HG03571 (cell line): ENCODE data around the gene NEK6.

ENCODE experiments used
- ATAC-seq: cut with Tn5 transposase; IDR thresholded peaks from one replicate; pipeline ENCODE4 v1.9.1; 2021; ENCODE audit not compliant: unreplicated experiment

The NEK6 gene

GRCh38 chr9:124312290-124313265, 54.8 kb downstream of the NEK6 start:
- no peak for ATAC-seq

- ATAC-seq: no peak
Measured at GRCh38 chr9:124313940-124314339, 56.2 kb downstream of the NEK6 start.

DNA sequence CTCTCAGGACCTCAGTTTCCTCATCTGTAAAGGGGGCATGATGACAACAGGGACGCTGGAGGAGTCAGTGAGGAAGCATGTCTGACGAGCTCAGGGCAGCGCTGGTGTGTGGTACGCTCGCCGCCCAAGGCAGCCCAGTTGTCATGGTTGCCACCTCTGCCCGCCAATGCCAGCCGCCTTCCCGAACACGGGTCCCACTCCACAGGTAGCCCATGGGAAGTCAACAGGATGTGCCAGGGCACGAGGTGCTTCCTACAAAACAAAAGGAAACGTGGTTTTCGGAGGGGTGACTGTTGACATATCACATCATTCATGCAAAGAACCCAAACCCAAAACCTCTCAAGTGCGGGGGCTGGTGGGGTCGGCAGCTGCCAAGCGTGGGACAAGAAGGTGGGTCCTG, 58.1 kb downstream of the NEK6 start:
- ATAC-seq: no peak

GRCh38 chr9:124320062-124320973, 62.6 kb downstream of the NEK6 start:
- no peak for ATAC-seq

GRCh38 chr9:124321416-124321815, 63.7 kb downstream of the NEK6 start:
- ATAC-seq: no peak

DNA sequence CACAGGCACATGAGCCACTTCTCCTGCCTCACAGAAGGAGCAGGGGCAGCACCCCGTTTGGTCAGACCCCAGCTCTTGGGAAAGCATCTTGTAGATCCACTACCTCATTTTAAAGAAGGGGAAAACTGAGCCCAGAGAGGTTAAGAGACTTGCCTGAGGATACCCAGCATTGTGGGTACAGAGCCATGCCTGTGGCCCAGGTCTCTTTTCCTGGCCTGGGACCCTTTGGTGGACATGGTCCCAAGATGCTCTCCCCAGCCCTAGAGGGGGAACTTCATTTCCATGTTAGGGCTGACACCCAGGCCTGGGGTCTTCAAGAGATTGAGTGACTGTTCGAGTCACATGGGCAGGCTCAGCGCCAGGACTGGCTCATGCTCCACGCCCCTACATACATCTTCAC, 64.2 kb downstream of the NEK6 start:
- ATAC-seq: no peak

- ATAC-seq: no peak
Measured at GRCh38 chr9:124322618-124323432, 65.1 kb downstream of the NEK6 start.

- no peak for ATAC-seq
Measured at GRCh38 chr9:124323904-124324303, 66.2 kb downstream of the NEK6 start.

DNA sequence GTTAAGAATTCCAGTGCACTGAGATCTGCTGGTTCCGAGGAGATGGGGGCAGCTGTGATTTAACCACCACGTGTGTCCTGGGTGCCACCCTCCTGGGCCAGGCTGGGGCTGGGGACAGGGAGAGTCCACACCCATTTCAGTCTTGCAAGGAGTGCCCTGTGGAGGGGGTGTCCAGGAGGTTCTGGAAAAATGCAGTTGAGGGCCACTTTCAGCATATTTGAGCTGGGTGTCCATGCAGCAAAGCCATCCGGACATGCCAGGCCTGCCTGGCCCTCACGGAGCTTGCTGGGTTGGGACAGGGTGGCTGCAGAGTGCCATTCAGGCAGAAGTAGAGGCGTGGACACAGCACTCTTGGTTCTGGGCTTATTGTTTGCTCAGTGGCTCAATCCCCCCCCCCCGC, 68.1 kb downstream of the NEK6 start:
- no peak for ATAC-seq

DNA sequence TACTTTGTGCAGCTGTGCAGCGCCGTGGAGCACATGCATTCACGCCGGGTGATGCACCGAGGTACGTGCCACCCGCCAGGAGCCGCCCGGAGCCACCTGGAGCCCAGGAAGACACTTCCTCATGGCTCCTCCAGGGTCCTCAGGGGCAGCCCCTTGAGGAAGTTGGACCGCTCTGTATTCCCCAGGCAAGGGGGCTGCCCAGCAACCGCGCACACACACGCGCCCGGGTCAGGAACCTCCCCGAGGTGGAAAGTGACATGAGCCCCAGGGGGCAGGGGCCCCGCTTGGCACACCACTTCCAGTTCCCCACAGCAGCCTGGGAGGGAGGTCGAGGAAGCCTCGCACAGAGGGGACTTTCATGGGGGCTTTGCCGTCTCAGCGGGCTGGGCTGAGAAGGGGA, 68.6 kb downstream of the NEK6 start:
- ATAC-seq: no peak

GRCh38 chr9:124327491-124327890, 69.7 kb downstream of the NEK6 start:
- no peak for ATAC-seq

DNA sequence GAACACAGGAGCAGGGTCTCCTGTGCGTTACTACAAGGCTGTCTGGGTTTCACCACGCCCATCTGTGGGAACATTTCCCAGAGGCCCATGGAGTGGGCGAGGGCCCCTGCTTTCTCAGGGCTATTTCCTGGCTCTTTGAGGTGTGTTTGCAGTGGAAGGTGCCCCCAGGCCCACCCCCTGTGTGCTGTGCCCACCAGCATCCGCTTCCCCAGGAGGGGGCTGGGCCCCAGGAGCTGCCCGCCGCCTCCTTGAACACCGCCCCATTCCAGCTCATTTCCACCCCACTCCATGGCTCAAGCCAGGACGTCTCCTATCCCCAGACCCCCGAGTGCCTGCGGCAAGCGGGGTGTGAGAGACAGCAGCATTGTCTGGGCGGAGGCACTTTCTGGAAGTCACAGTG, 70.5 kb downstream of the NEK6 start:
- ATAC-seq: no peak

GRCh38 chr9:124329206-124329792, 71.5 kb downstream of the NEK6 start:
- ATAC-seq: no peak

GRCh38 chr9:124330011-124330697, 72.4 kb downstream of the NEK6 start:
- no peak for ATAC-seq

DNA sequence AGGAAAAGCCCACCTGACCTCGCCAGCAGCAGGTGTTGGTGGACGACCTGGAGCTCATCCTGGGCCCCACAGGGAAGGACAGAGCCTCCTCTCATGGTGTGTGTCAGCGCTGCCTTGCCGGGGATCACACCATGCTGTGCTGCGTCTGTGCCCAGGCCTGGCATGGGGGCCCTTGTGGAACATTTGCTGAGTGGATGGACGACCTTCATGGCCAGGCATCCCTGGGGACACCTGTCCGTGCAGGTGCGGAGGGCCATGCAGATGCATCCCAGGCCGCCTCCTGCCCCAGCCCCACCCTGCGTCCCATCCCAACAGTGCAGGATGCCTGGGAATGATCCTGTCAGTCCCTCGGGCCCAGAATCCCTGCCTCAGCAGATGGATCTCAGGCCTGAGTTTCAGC, 73.8 kb downstream of the NEK6 start:
- no peak for ATAC-seq

DNA sequence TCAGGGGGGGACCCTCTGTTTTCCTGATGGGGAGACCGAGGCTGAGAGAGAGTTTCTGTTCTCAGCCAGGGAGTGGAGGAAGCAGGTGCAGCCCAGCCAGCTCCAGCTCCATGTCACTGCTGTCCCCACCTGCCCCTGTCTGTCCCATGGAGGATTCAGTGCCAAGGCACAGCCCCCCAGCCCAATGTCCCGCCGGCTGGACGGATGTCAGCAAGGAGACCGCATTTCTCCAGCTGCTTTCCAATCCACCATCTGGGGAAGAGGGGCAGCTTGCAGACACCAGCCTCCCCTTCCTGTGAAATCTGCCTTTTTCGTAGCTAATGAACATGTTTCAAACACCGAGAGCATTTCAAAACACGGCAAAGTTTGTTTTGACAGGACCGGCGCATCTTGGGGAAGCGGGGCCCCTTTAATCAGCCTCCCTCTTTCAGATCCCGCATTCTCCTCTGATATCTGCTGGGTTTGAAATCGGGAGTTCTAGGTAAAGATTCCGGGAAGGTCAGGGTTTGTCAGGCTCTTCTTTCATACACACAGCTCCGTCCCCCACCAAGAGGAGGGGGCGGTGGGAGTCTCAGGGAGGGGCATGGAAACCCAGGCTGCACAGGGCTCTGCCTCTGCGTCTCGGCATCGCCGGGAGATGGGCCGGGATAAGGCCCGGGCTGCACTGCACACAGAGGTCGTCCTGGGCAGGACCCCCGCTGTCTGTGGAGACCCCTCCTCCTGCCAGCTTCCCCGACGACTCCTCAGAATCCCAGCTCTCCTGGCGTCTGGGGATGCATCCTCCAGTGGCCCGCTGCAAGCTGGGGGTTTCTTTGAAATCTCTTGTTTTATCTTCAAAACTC, 74.8 kb downstream of the NEK6 start:
- ATAC-seq: no peak

GRCh38 chr9:124333203-124333579, 75.4 kb downstream of the NEK6 start:
- ATAC-seq: no peak

GRCh38 chr9:124334568-124335319, 77.0 kb downstream of the NEK6 start:
- no peak for ATAC-seq
